Vagina (tissue), 2 donors: ENCODE results near the gene MEPE.

Source experiments
- CTCF ChIP-seq, 3 experiments: fragments of 450-650 bp in 2 of 3; fragments of 200-600 bp in 1 of 3; sonication (generic) in 1 of 3; IDR thresholded peaks; one replicate each; pipeline ENCODE4 v1.5.1; 2017 to 2019; ENCODE audit warnings: antibody characterized with exemption in 3 of 3, mild to moderate bottlenecking in 2 of 3, moderate library complexity in 2 of 3
- POLR2A ChIP-seq, 2 donors: fragments of 450-650 bp; IDR thresholded peaks; one replicate each; pipeline ENCODE4 v1.6.1; 2017; ENCODE audit warnings: antibody characterized with exemption in 2 of 2, mild to moderate bottlenecking in 2 of 2, moderate library complexity in 2 of 2
- POLR2AphosphoS5 ChIP-seq, 2 donors: sonication (generic); formaldehyde crosslinking; IDR thresholded peaks; one replicate each; pipeline ENCODE4 v1.9.0; 2017; ENCODE audit warnings: antibody characterized with exemption in 2 of 2, mild to moderate bottlenecking in 2 of 2, low read depth in 1 of 2; ENCODE audit not compliant: insufficient read depth in 1 of 2

DNA sequence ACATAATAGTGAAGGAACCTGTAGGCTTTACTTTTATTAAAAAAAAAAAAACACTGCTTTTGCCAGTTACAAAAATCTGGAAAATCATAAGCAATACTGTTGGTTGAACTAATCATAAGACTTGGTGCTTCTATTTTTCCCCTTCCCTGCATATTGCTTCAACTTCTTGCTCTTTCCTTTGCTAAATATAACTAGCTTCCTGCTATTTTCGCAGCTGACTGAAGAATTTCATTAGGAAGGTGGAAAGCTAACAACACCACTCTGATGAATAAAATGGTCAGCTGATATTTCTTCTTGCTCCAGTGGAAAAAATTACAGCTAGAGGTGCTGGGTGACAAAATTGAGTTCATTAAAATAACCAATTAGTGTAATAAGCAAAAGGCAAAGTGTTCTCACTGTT, 39.3 kb downstream of the MEPE start:
- TF ChIP-seq CTCF (IDR thresholded peaks at IDR 0.05) (no peak), POLR2A (IDR thresholded peaks at IDR 0.05) (no peak), POLR2AphosphoS5 (IDR thresholded peaks at IDR 0.05; ENCODE audit: insufficient read depth in 1 of 2, low read depth in 1 of 2) (peak in 1 of 2 donors; percentile 60)
